ENCODE results near the gene GSPT1. TPM values are rescaled to one million over a fixed set of nuclear protein-coding genes. Genes with fewer than 3 reads are reported as not detected.

The GSPT1 gene
- total RNA-seq, 2 experiments from 2014 or later = 257 to 269 TPM

DNA sequence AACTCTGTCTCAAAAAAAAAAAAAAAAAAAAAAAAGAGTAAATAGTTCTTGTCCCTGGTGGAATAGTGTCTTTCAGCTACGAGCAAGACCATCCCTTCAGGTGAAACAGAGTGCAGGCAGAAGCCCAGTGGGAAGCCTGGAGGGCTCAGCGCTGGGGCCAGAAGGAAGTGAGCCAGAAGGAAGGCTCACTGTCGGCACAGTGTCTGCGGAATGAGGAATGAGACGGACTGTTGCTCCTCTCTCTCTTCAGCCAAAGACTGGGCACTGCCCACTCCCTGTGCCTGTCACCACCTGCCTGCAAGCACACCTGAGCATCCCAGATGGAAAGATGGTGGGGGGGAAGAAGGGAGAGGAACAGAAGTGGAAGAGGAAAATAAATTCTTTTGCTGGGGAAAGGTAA is 71.9 kb downstream of the GSPT1 start:
- POLR2A ChIA-PET = no interaction called here
- Mint-ChIP-seq H3K27ac (no peak overlapping the region), H3K4me3 (no peak overlapping the region), H3K4me1 (ENCODE audit: low read depth) (peaks cover 28% of the 10 kb centered on the region), H3K36me3 (ENCODE audit: low read depth) (peaks cover 86% of the 10 kb centered on the region), H3K27me3 (no peaks in the 10 kb centered on the region), H3K9me3 (no peaks in the 10 kb centered on the region)
- ATAC-seq (ENCODE audit: poor library complexity) = no peak
- no peak for TF ChIP-seq CTCF (IDR thresholded peaks at IDR 0.05)
- intact Hi-C loops (cut with DNase I, micrococcal nuclease) = no loop called here
- Histone ChIP-seq H3K27me3 (ENCODE audit: control insufficient read depth in 1 of 2, insufficient read depth in 2 of 2, low read length in 2 of 2) (no peaks in the 10 kb centered on the region), H3K4me3 (ENCODE audit: low read length) (no peak overlapping the region), H3K4me1 (ENCODE audit: insufficient read depth, low read length) (peaks cover 6% of the 10 kb centered on the region), H3K9me3 (ENCODE audit: control insufficient read depth in 1 of 2, insufficient read depth in 1 of 2, low read length in 2 of 2) (no peaks in the 10 kb centered on the region), H3K27ac (ENCODE audit: low read depth in 1 of 2, low read length in 2 of 2) (no peak overlapping the region), H3K36me3 (ENCODE audit: insufficient read depth, low read length) (peaks cover 87% of the 10 kb centered on the region)
- DNase-seq = no peak
- CTCF ChIA-PET = no interaction called here

- H3K27me3 Mint-ChIP-seq = no peaks in the 10 kb centered on the region
- no peak overlapping the region for H3K4me3 Mint-ChIP-seq
- Histone ChIP-seq H3K9me3 (ENCODE audit: control insufficient read depth in 1 of 2, insufficient read depth in 1 of 2, low read length in 2 of 2) (no peaks in the 10 kb centered on the region), H3K27ac (ENCODE audit: low read depth in 1 of 2, low read length in 2 of 2) (no peak overlapping the region), H3K4me1 (ENCODE audit: insufficient read depth, low read length) (peaks cover 5% of the 10 kb centered on the region), H3K36me3 (ENCODE audit: insufficient read depth, low read length) (peaks cover 87% of the 10 kb centered on the region), H3K27me3 (ENCODE audit: control insufficient read depth in 1 of 2, insufficient read depth in 2 of 2, low read length in 2 of 2) (no peaks in the 10 kb centered on the region), H3K4me3 (ENCODE audit: low read length) (no peak overlapping the region)
- H3K9me3 Mint-ChIP-seq = no peaks in the 10 kb centered on the region
- H3K36me3 Mint-ChIP-seq (ENCODE audit: low read depth) = peaks cover 88% of the 10 kb centered on the region
- intact Hi-C loops (cut with DNase I, micrococcal nuclease) = no loop called here
- DNase-seq = no peak
- H3K4me1 Mint-ChIP-seq (ENCODE audit: low read depth) = peaks cover 24% of the 10 kb centered on the region
- ATAC-seq (ENCODE audit: poor library complexity) = no peak
- ChIA-PET POLR2A (no interaction called here), CTCF (no interaction called here)
- no peak overlapping the region for H3K27ac Mint-ChIP-seq
- TF ChIP-seq CTCF (IDR thresholded peaks at IDR 0.05) = no peak
Measured at GRCh38 chr16:11843206-11843605, 72.5 kb downstream of the GSPT1 start.

- Histone ChIP-seq H3K36me3 (ENCODE audit: insufficient read depth, low read length) (peaks cover 89% of the 10 kb centered on the region), H3K4me1 (ENCODE audit: insufficient read depth, low read length) (peaks cover 5% of the 10 kb centered on the region), H3K9me3 (ENCODE audit: control insufficient read depth in 1 of 2, insufficient read depth in 1 of 2, low read length in 2 of 2) (no peaks in the 10 kb centered on the region), H3K27me3 (ENCODE audit: control insufficient read depth in 1 of 2, insufficient read depth in 2 of 2, low read length in 2 of 2) (no peaks in the 10 kb centered on the region), H3K4me3 (ENCODE audit: low read length) (no peak overlapping the region), H3K27ac (ENCODE audit: low read depth in 1 of 2, low read length in 2 of 2) (no peak overlapping the region)
- Mint-ChIP-seq H3K36me3 (ENCODE audit: low read depth) (peaks cover 89% of the 10 kb centered on the region), H3K9me3 (no peaks in the 10 kb centered on the region), H3K27me3 (no peaks in the 10 kb centered on the region), H3K27ac (no peak overlapping the region), H3K4me3 (no peak overlapping the region), H3K4me1 (ENCODE audit: low read depth) (peaks cover 7% of the 10 kb centered on the region)
- CTCF ChIA-PET = no interaction called here
- DNase-seq = no peak
- no peak for TF ChIP-seq CTCF (IDR thresholded peaks at IDR 0.05)
- intact Hi-C loops (cut with DNase I, micrococcal nuclease) = no loop called here
- no peak for ATAC-seq (ENCODE audit: poor library complexity)
- POLR2A ChIA-PET = no interaction called here
Measured at GRCh38 chr16:11841026-11841425, 74.7 kb downstream of the GSPT1 start.
